Measurements from ENCODE around the gene STX8. TPM values are rescaled to one million over a fixed set of nuclear protein-coding genes. Genes with fewer than 3 reads are reported as not detected.

STX8 gene
- total and polyA plus RNA-seq, 7 donors, result 34.0 to 70.6 (median 50.5) TPM

DNA sequence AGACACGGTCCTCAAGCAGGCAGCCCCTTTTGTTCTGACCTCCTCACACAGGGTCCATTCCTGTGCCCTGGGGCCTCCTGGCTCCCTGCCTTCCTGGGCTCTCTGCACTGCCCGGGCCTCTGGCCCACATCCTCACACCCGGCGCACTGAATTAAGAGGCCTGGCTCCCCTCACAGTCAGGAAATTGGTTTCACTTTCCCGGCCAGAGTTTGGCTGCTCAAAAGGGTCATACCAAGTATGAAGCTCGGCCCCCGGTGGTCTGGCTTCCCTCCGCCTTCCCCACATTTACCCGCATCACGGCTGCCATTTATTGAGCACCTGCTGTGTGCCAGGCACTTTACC lies 334.3 kb downstream of the STX8 start:
- TF ChIP-seq, protein P1, sequence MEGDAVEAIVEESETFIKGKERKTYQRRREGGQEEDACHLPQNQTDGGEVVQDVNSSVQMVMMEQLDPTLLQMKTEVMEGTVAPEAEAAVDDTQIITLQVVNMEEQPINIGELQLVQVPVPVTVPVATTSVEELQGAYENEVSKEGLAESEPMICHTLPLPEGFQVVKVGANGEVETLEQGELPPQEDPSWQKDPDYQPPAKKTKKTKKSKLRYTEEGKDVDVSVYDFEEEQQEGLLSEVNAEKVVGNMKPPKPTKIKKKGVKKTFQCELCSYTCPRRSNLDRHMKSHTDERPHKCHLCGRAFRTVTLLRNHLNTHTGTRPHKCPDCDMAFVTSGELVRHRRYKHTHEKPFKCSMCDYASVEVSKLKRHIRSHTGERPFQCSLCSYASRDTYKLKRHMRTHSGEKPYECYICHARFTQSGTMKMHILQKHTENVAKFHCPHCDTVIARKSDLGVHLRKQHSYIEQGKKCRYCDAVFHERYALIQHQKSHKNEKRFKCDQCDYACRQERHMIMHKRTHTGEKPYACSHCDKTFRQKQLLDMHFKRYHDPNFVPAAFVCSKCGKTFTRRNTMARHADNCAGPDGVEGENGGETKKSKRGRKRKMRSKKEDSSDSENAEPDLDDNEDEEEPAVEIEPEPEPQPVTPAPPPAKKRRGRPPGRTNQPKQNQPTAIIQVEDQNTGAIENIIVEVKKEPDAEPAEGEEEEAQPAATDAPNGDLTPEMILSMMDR (IDR thresholded peaks at IDR 0.05), result no peak
- no peaks in the 10 kb centered on the region for H3K36me3 ChIP-seq (ENCODE audit: insufficient read depth in 1 of 2, low read depth in 1 of 2)
- ATAC-seq (peak in 3 of 4 donors; percentile 3 to 5 (median 4)), DNase-seq (peak in 1 of 2 donors; percentile 38)
- no peaks in the 10 kb centered on the region for H3K27me3 ChIP-seq (ENCODE audit: insufficient read depth in 3 of 3, low read length in 2 of 3)
- peaks cover 17% of the 10 kb centered on the region for H3K4me1 ChIP-seq
- intact Hi-C loops (cut with DNase I), result no loop called here
- 17 to 29% (median 21%) methylated on average over 10 of the region's 10 CpGs for WGBS, 3 donors
- H3K27ac ChIP-seq, result peak overlapping the region; percentile 90
- no peaks in the 10 kb centered on the region for H3K9me3 ChIP-seq
- no peak overlapping the region for H3K4me3 ChIP-seq

DNA sequence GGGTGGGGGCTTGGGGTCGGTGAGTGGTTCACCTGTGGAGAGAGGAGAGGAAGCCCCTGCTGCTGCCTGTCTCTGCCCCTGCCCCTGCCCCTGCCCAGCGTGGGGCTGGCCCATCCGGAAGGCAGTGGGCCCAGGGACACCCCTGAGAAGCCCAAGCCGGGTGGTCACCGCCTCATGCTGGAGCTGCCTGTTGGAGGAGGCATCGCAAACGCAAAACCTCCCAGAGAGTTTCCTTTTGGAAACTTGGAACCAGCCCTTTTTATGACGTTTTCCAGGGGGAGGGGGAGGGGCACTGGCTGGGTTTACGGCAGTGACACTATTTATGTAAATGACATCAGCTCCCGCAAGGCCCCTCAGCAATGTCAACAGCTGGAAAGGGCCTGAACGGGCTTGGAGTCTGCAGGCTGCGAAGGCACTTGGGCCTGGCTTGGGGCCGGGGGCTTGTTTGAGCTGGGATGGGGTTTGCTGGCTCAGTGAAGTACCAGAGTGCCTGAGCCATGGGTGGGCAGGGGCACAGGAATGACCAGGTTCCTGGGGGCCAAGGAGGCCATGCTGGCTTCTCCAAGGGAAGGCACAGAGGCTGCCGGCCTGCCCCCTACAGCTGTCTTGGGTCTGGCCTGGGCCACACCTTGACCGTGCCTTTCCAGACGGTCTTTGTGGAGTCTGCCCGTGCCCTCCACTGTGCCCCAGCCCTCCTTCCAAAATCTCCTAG lies 334.8 kb downstream of the STX8 start:
- WGBS, 3 donors, result 11 to 31% (median 17%) methylated on average over 17 of the region's 17 CpGs
- Histone ChIP-seq H3K27ac (peak overlapping the region; percentile 90), H3K4me3 (peak overlapping the region; percentile 72), H3K4me1 (peaks cover 17% of the 10 kb centered on the region), H3K9me3 (no peaks in the 10 kb centered on the region), H3K36me3 (ENCODE audit: insufficient read depth in 1 of 2, low read depth in 1 of 2) (no peaks in the 10 kb centered on the region), H3K27me3 (ENCODE audit: insufficient read depth in 3 of 3, low read length in 2 of 3) (no peaks in the 10 kb centered on the region)
- ATAC-seq, result peak; percentile 62 to 84 (median 82)
- intact Hi-C loops (cut with DNase I), result no loop called here
- peak; percentile 73 to 86 for DNase-seq
- TF ChIP-seq, protein P1 (IDR thresholded peaks at IDR 0.05), result no peak

DNA sequence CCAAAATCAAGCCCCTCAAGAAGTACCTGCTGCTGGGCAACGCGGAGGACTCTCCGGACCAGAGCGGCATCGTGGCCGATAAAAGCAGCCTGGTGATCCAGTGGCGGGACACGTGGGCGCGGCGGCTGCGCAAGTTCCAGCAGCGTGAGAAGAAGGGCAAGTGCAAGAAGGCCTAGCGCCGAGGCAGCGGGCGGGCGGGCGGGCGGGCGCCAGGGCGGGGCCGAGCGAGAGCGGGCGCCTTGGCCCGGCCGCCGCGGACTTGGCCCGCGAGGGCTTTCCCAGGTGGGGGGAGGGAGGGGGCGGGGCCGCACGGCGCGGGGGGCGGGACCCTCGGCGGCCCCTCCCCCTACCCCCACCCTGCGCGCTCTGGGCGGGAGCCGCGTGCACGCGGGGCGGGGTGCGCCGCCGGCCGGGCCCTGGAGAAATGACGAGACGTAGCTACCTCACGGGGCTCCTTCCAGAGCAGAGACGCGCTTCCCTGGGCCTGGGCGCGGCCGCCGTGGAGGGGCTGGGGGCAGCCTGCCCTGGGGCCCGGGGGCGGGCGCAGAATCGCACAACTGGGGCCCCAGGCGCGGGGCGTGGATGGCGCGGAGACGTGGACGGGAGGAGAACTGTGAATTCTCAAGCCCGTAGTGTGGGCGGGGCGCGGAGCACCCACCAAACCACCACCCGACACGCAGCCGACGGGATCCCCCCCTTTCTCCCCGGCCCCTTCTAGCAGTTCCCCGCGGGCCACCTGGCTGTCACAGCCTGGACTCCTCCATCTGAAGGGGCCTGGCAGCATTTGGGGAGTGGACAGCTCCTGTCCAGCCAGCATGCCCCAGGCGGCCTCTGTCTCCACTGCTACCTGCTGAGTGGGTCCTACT lies 335.6 kb downstream of the STX8 start:
- peak overlapping the region; percentile 90 for H3K27ac ChIP-seq
- peak; percentile 84 to 88 (median 88) for ATAC-seq
- TF ChIP-seq, protein P1 (IDR thresholded peaks at IDR 0.05), result no peak
- H3K4me1 ChIP-seq, result peaks cover 17% of the 10 kb centered on the region
- no peaks in the 10 kb centered on the region for H3K9me3 ChIP-seq
- intact Hi-C loops (cut with DNase I), result no loop called here
- no peaks in the 10 kb centered on the region for H3K36me3 ChIP-seq (ENCODE audit: insufficient read depth in 1 of 2, low read depth in 1 of 2)
- H3K4me3 ChIP-seq, result peak overlapping the region; percentile 72
- WGBS, 3 donors, result 1 to 2% (median 2%) methylated on average over 22 to 84 of the region's 84 CpGs
- no peaks in the 10 kb centered on the region for H3K27me3 ChIP-seq (ENCODE audit: insufficient read depth in 3 of 3, low read length in 2 of 3)
- DNase-seq, result peak; percentile 82 to 90

DNA sequence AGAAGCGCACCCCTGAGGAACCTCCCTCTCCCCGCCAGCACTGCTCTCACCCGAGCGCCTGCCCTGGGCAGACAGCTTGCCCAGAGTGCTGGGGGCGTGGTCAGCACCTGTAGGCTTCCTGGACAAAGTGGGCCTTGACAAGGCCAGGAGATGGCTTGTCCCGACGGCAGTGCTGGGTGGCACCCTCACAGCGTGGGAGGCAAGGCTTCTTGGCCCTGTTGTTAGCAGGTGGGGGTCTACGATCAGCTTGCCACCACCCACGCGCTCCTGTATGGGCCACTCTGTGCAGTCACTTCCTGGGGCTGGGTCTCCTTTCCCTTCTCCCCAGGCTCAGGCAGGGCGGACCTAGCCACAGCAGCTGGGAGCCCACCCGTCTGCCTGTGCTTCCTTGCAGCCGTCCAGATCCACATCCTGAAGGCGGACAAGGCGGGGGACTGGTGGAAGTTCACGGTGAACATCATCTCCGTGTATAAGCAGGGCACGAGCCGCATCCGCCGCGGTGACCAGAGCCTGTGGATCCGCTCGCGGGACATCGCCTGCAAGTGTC lies 336.3 kb downstream of the STX8 start:
- intact Hi-C loops (cut with DNase I), result no loop called here
- WGBS, 3 donors, result 32 to 43% (median 33%) methylated on average over 26 to 27 of the region's 27 CpGs
- H3K9me3 ChIP-seq, result no peaks in the 10 kb centered on the region
- ATAC-seq (peak in 1 of 4 donors; percentile 0), DNase-seq (no peak)
- H3K4me1 ChIP-seq, result peaks cover 17% of the 10 kb centered on the region
- peak overlapping the region; percentile 72 for H3K4me3 ChIP-seq
- peak overlapping the region; percentile 90 for H3K27ac ChIP-seq
- TF ChIP-seq, protein P1 (IDR thresholded peaks at IDR 0.05), result no peak
- H3K27me3 ChIP-seq (ENCODE audit: insufficient read depth in 3 of 3, low read length in 2 of 3), result peaks cover 0 to 2% (median 0%) of the 10 kb centered on the region in 3 donors
- H3K36me3 ChIP-seq (ENCODE audit: insufficient read depth in 1 of 2, low read depth in 1 of 2), result no peaks in the 10 kb centered on the region
